Gastroesophageal sphincter (tissue), 4 donors: ENCODE results near the gene TTC7B. TPM values are rescaled to one million over a fixed set of nuclear protein-coding genes. Genes with fewer than 3 reads are reported as not detected.

ENCODE experiments used
- ATAC-seq: fragments of 150-250 bp; one replicate; pipeline ENCODE4 v1.9.1; 2016; ENCODE audit warnings: mild to moderate bottlenecking, moderate library complexity
- H3K27ac ChIP-seq, 4 donors: fragments of 200-600 bp; sonication (generic) in 3 of 4; 1 replicate in 3 of 4; 2 replicates in 1 of 4; pipeline ENCODE4 v1.5.1; 2016 to 2019
- H3K27me3 ChIP-seq: fragments of 200-600 bp; sonication (generic); one replicate; pipeline ENCODE4 v1.5.1; 2019
- H3K36me3 ChIP-seq, 2 donors: fragments of 200-600 bp; sonication (generic); one replicate each; pipeline ENCODE4 v1.5.1; 2019; ENCODE audit warnings: control low read depth in 1 of 2
- H3K4me1 ChIP-seq, 3 donors: fragments of 200-600 bp; sonication (generic); 1 replicate in 2 of 3; 2 replicates in 1 of 3; pipeline ENCODE4 v1.5.1; 2016 to 2019; ENCODE audit warnings: control low read depth in 2 of 3
- H3K4me3 ChIP-seq, 2 donors: fragments of 200-600 bp; sonication (generic); one replicate each; pipeline ENCODE4 v1.5.1; 2019; ENCODE audit warnings: mild to moderate bottlenecking in 1 of 2, moderate library complexity in 1 of 2
- H3K9me3 ChIP-seq, 3 donors: fragments of 200-600 bp; sonication (generic); one replicate each; pipeline ENCODE4 v1.5.1; 2017 to 2019; ENCODE audit warnings: control low read depth in 2 of 3
- CTCF ChIP-seq, 4 experiments: fragments of 200-600 bp in 2 of 4; fragments of 450-650 bp in 2 of 4; sonication (generic) in 1 of 4; IDR thresholded peaks; one replicate each; pipeline ENCODE4 v1.5.1; 2017 to 2019; ENCODE audit warnings: antibody characterized with exemption in 4 of 4, mild to moderate bottlenecking in 2 of 4, moderate library complexity in 2 of 4
- EP300 ChIP-seq: sonication (generic); formaldehyde crosslinking; IDR thresholded peaks from one replicate; pipeline ENCODE4 v1.6.1; 2017; ENCODE audit warnings: antibody characterized with exemption, mild to moderate bottlenecking
- POLR2A ChIP-seq, 2 donors: fragments of 450-650 bp; IDR thresholded peaks; one replicate each; pipeline ENCODE4 v1.6.1; 2017; ENCODE audit warnings: antibody characterized with exemption in 2 of 2, mild to moderate bottlenecking in 2 of 2, moderate library complexity in 1 of 2
- POLR2AphosphoS5 ChIP-seq: sonication (generic); formaldehyde crosslinking; IDR thresholded peaks from one replicate; pipeline ENCODE4 v1.6.1; 2017; ENCODE audit warnings: antibody characterized with exemption
- WGBS, 2 donors: methylation state at CpG; one replicate each; pipeline ENCODE4 v1.1.5; 2018; ENCODE audit warnings: low coverage in 1 of 2; 5-methylcytosine and 5-hydroxymethylcytosine counted together
- total RNA-seq, 4 donors: library from RNA; depleted of rRNA; stranded (reverse); fragments of >200 nt; gene quantifications; one replicate each; pipeline ENCODE4 v1.1.0, GENCODE V29; 2016

Gene TTC7B
- total RNA-seq, 4 donors from 2014 or later, result 59.0 to 170 (median 64.1) TPM

- WGBS, 2 donors, result 96 to 100% methylated on average over 1 to 6 of the region's 13 CpGs
- Histone ChIP-seq H3K27me3 (no peaks in the 10 kb centered on the region), H3K36me3 (peaks cover 0 to 31% of the 10 kb centered on the region in 2 donors), H3K4me1 (peaks cover 0 to 39% (median 10%) of the 10 kb centered on the region in 3 donors), H3K4me3 (no peak overlapping the region), H3K9me3 (no peaks in the 10 kb centered on the region), H3K27ac (no peak overlapping the region)
- TF ChIP-seq POLR2A (IDR thresholded peaks at IDR 0.05), result no peak
- no peak for TF ChIP-seq POLR2AphosphoS5
- no peak for TF ChIP-seq CTCF (IDR thresholded peaks at IDR 0.05)
- no peak for TF ChIP-seq EP300
- ATAC-seq, result no peak
Observed at GRCh38 chr14:90538716-90539495, 277.3 kb downstream of the TTC7B start.

- Histone ChIP-seq H3K27me3 (no peaks in the 10 kb centered on the region), H3K36me3 (peaks cover 0 to 31% of the 10 kb centered on the region in 2 donors), H3K9me3 (no peaks in the 10 kb centered on the region), H3K27ac (no peak overlapping the region), H3K4me1 (peaks cover 0 to 43% (median 10%) of the 10 kb centered on the region in 3 donors), H3K4me3 (no peak overlapping the region)
- WGBS, 2 donors, result 71 to 86% methylated on average over 1 to 8 of the region's 10 CpGs
- TF ChIP-seq CTCF (IDR thresholded peaks at IDR 0.05) (no peak), EP300 (no peak), POLR2A (IDR thresholded peaks at IDR 0.05) (no peak), POLR2AphosphoS5 (no peak)
- ATAC-seq, result no peak
Observed at GRCh38 chr14:90538095-90538494, 278.1 kb downstream of the TTC7B start.

- WGBS, 2 donors, result 52 to 73% methylated on average over 13 to 16 of the region's 23 CpGs
- H3K4me1 ChIP-seq, result peaks cover 0 to 43% (median 10%) of the 10 kb centered on the region in 3 donors
- no peaks in the 10 kb centered on the region for H3K9me3 ChIP-seq
- no peak for ATAC-seq
- TF ChIP-seq EP300 (no peak), POLR2A (IDR thresholded peaks at IDR 0.05) (no peak), CTCF (IDR thresholded peaks at IDR 0.05) (no peak), POLR2AphosphoS5 (no peak)
- no peaks in the 10 kb centered on the region for H3K27me3 ChIP-seq
- H3K4me3 ChIP-seq, result no peak overlapping the region
- peak overlapping the region in 3 of 4 donors; percentile 23 to 71 (median 68) for H3K27ac ChIP-seq
- H3K36me3 ChIP-seq, result peaks cover 0 to 29% of the 10 kb centered on the region in 2 donors
Observed at GRCh38 chr14:90536511-90537191, 279.6 kb downstream of the TTC7B start.

- no peak for TF ChIP-seq EP300
- TF ChIP-seq POLR2AphosphoS5, result no peak
- no peak for TF ChIP-seq POLR2A (IDR thresholded peaks at IDR 0.05)
- no peak for TF ChIP-seq CTCF (IDR thresholded peaks at IDR 0.05)
Observed at GRCh38 chr14:90536092-90536491, 280.1 kb downstream of the TTC7B start.

More at GRCh38 chr14:90536092-90536491, 280.1 kb downstream of the TTC7B start:
- ATAC-seq, result peak; percentile 51
- no peaks in the 10 kb centered on the region for H3K27me3 ChIP-seq
- H3K36me3 ChIP-seq, result peaks cover 0 to 24% of the 10 kb centered on the region in 2 donors
- no peak overlapping the region for H3K4me3 ChIP-seq
- WGBS, 2 donors, result 27 to 39% methylated on average over 4 to 8 of the region's 11 CpGs
- H3K4me1 ChIP-seq, result peaks cover 0 to 43% (median 10%) of the 10 kb centered on the region in 3 donors
- H3K27ac ChIP-seq, result peak overlapping the region in 3 of 4 donors; percentile 23 to 71 (median 68)
- H3K9me3 ChIP-seq, result no peaks in the 10 kb centered on the region
